Ishikawa (cell line): Measurements from ENCODE around the gene PPM1L.

ENCODE experiments used
- CEBPB ChIP-seq: IDR thresholded peaks from 2 replicates; pipeline ENCODE4 v1.6.1; 2012
- CREB1 ChIP-seq: IDR thresholded peaks from 2 replicates; pipeline ENCODE4 v1.6.1; 2012; ENCODE audit warnings: low read depth
- EGR1 ChIP-seq: IDR thresholded peaks from 2 replicates; pipeline ENCODE4 v1.6.1; 2012
- EP300 ChIP-seq: IDR thresholded peaks from 2 replicates; pipeline ENCODE4 v1.6.1; 2012; ENCODE audit warnings: borderline replicate concordance
- FOXM1 ChIP-seq: IDR thresholded peaks from 2 replicates; pipeline ENCODE4 v1.6.1; 2012; ENCODE audit warnings: low read depth, borderline replicate concordance
- MAX ChIP-seq: IDR thresholded peaks from 2 replicates; pipeline ENCODE4 v1.6.1; 2012
- NFIC ChIP-seq: IDR thresholded peaks from 2 replicates; pipeline ENCODE4 v1.6.1; 2012
- RAD21 ChIP-seq: IDR thresholded peaks from 2 replicates; pipeline ENCODE4 v1.6.1; 2012; ENCODE audit warnings: low read depth
- REST ChIP-seq: IDR thresholded peaks from 2 replicates; pipeline ENCODE4 v1.6.1; 2012; ENCODE audit warnings: low read depth, mild to moderate bottlenecking
- TAF1 ChIP-seq: IDR thresholded peaks from 2 replicates; pipeline ENCODE4 v1.6.1; 2012; ENCODE audit warnings: low read depth, mild to moderate bottlenecking
- TCF12 ChIP-seq: IDR thresholded peaks from 2 replicates; pipeline ENCODE4 v1.6.1; 2012; ENCODE audit warnings: low read depth
- TEAD4 ChIP-seq: IDR thresholded peaks from 2 replicates; pipeline ENCODE4 v1.6.1; 2012
- USF1 ChIP-seq: IDR thresholded peaks from 2 replicates; pipeline ENCODE4 v1.6.1; 2012
- YY1 ChIP-seq: IDR thresholded peaks from 2 replicates; pipeline ENCODE4 v1.6.1; 2012; ENCODE audit warnings: low read depth
- ZBTB7A ChIP-seq: IDR thresholded peaks from 2 replicates; pipeline ENCODE4 v1.6.1; 2012; ENCODE audit warnings: low read depth

Gene PPM1L

GRCh38 chr3:161104561-161105551, 348.8 kb downstream of the PPM1L start, which contains the start of gene B3GALNT1:
Gene B3GALNT1, minus strand, starts transcription at chr3:161105349. Its CDS starts 18,595 bp downstream, at chr3:161086754.
- no peak for TF ChIP-seq RAD21
- no peak for TF ChIP-seq REST
- TF ChIP-seq MAX = peak; percentile 14; the same call in 1 of the 2 replicates
- TF ChIP-seq CEBPB = no peak
- no peak for TF ChIP-seq EGR1
- no peak for TF ChIP-seq EP300
- no peak for TF ChIP-seq FOXM1
- TF ChIP-seq TAF1 = no peak

GRCh38 chr3:161107311-161107710, 351.3 kb downstream of the PPM1L start:
- TF ChIP-seq MAX = no peak
- TF ChIP-seq FOXM1 = no peak
- no peak for TF ChIP-seq REST
- TF ChIP-seq CEBPB = no peak
- no peak for TF ChIP-seq YY1
- no peak for TF ChIP-seq TEAD4
- TF ChIP-seq RAD21 = no peak
- no peak for TF ChIP-seq EGR1

GRCh38 chr3:161108840-161109239, 352.8 kb downstream of the PPM1L start:
- TF ChIP-seq FOXM1 (no peak), TEAD4 (no peak), USF1 (no peak), ZBTB7A (no peak)

GRCh38 chr3:161117646-161118045, 361.6 kb downstream of the PPM1L start:
- TF ChIP-seq RAD21 (no peak), NFIC (no peak), CEBPB (no peak)

- TF ChIP-seq ZBTB7A = no peak
- no peak for TF ChIP-seq CEBPB
- no peak for TF ChIP-seq NFIC
- TF ChIP-seq TCF12 = no peak
- no peak for TF ChIP-seq MAX
- TF ChIP-seq RAD21 = no peak
- no peak for TF ChIP-seq YY1
- TF ChIP-seq TEAD4 = no peak
- TF ChIP-seq REST = no peak
- TF ChIP-seq FOXM1 = no peak
- TF ChIP-seq CREB1 = no peak
- no peak for TF ChIP-seq USF1
- TF ChIP-seq EP300 = no peak
These were observed 370.5 kb downstream of the PPM1L start for GRCh38 chr3:161126495-161126894.
